ENCODE measurements around the gene PDCD1LG2.

PDCD1LG2 gene

DNA sequence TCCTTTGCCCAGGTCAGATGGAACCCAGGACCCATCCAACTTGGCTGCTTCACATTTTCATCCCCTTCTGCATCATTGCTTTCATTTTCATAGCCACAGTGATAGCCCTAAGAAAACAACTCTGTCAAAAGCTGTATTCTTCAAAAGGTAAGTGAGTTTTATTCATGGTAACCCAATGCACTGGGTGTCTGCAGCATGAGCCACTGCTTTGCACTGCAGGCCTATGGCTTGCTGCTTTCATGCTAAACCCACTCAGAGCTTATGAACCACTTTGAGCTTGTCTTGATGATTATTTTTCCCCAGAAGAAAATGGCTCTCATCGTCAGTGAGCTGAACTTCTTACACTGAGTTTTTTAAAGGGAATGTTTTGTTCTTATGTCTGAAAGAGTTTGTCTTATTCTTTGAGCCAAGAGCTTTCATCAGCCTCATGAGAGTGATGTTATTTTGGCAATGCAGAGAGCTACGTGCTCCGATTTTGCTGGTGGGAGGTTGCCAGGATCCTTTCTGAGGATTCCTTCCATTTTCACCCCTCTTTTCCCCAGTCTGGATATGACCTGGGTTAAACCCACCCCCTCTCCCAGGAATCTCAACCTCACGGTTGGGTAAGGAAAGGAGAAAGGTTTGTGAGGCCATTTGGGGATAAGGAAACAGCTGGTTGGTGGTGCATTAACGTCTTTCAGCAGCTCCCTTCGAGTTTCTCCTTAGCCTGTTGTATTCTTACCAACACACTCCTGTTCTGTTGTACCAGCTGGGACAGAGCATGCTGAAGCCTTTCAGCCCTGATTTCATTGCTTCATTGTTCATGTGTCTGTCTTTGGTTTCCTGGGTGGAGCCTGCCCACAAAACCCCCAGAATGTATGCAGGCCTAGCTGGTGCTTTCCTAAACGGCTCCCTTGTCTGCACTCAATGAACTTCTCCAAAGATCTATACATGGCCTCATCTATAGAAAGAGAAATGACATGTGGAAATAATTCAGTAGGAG, 47.6 kb downstream of the PDCD1LG2 start:
- TF ChIP-seq, protein P1, sequence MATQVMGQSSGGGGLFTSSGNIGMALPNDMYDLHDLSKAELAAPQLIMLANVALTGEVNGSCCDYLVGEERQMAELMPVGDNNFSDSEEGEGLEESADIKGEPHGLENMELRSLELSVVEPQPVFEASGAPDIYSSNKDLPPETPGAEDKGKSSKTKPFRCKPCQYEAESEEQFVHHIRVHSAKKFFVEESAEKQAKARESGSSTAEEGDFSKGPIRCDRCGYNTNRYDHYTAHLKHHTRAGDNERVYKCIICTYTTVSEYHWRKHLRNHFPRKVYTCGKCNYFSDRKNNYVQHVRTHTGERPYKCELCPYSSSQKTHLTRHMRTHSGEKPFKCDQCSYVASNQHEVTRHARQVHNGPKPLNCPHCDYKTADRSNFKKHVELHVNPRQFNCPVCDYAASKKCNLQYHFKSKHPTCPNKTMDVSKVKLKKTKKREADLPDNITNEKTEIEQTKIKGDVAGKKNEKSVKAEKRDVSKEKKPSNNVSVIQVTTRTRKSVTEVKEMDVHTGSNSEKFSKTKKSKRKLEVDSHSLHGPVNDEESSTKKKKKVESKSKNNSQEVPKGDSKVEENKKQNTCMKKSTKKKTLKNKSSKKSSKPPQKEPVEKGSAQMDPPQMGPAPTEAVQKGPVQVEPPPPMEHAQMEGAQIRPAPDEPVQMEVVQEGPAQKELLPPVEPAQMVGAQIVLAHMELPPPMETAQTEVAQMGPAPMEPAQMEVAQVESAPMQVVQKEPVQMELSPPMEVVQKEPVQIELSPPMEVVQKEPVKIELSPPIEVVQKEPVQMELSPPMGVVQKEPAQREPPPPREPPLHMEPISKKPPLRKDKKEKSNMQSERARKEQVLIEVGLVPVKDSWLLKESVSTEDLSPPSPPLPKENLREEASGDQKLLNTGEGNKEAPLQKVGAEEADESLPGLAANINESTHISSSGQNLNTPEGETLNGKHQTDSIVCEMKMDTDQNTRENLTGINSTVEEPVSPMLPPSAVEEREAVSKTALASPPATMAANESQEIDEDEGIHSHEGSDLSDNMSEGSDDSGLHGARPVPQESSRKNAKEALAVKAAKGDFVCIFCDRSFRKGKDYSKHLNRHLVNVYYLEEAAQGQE (IDR thresholded peaks at IDR 0.05; ENCODE audit: insufficient replicate concordance, low read depth): peak; percentile 17
- TF ChIP-seq, protein P2, sequence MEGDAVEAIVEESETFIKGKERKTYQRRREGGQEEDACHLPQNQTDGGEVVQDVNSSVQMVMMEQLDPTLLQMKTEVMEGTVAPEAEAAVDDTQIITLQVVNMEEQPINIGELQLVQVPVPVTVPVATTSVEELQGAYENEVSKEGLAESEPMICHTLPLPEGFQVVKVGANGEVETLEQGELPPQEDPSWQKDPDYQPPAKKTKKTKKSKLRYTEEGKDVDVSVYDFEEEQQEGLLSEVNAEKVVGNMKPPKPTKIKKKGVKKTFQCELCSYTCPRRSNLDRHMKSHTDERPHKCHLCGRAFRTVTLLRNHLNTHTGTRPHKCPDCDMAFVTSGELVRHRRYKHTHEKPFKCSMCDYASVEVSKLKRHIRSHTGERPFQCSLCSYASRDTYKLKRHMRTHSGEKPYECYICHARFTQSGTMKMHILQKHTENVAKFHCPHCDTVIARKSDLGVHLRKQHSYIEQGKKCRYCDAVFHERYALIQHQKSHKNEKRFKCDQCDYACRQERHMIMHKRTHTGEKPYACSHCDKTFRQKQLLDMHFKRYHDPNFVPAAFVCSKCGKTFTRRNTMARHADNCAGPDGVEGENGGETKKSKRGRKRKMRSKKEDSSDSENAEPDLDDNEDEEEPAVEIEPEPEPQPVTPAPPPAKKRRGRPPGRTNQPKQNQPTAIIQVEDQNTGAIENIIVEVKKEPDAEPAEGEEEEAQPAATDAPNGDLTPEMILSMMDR (IDR thresholded peaks at IDR 0.05; ENCODE audit: insufficient read depth, low read length): no peak
- TF ChIP-seq SPI1 (IDR thresholded peaks at IDR 0.05; ENCODE audit: borderline replicate concordance, low read depth) (no peak), POLR2AphosphoS5 (IDR thresholded peaks at IDR 0.05; ENCODE audit: low read depth) (peak; percentile 94), GABPA (IDR thresholded peaks at IDR 0.05; ENCODE audit: low read depth) (peak; percentile 42; the same call in 1 of the 2 replicates)
- H3K4me3 ChIP-seq (replicated peaks; ENCODE audit: insufficient read depth, low read length): no peak overlapping the region
- H3K27ac ChIP-seq (replicated peaks): peak overlapping the region; percentile 73
- DNase-seq (ENCODE audit: low read depth in 1 of 2, low spot score in 1 of 2): peak; percentile 79 to 97
- H3K27me3 ChIP-seq (ENCODE audit: insufficient read depth, poor library complexity, severe bottlenecking): no peaks in the 10 kb centered on the region

DNA sequence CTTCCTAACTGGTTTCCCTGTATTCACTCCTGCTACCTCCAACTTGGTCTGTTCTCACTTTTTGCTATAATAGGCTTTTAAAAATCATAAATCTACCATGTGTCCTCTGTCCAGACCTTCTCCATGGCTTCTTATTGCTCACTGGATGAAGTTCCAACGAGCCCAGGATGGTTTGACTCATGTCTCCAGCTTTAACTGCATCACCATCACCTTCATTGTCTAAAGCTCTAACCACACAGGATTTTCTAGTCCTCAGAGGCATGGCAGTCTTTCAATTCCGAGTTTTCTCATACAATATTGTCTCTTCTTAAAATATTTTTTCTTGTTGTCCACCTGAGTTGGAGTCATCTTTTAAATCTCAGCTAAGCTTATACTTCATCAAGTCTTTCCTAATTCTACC, 49.3 kb downstream of the PDCD1LG2 start:
- DNase-seq (ENCODE audit: low read depth in 1 of 2, low spot score in 1 of 2): no peak

DNA sequence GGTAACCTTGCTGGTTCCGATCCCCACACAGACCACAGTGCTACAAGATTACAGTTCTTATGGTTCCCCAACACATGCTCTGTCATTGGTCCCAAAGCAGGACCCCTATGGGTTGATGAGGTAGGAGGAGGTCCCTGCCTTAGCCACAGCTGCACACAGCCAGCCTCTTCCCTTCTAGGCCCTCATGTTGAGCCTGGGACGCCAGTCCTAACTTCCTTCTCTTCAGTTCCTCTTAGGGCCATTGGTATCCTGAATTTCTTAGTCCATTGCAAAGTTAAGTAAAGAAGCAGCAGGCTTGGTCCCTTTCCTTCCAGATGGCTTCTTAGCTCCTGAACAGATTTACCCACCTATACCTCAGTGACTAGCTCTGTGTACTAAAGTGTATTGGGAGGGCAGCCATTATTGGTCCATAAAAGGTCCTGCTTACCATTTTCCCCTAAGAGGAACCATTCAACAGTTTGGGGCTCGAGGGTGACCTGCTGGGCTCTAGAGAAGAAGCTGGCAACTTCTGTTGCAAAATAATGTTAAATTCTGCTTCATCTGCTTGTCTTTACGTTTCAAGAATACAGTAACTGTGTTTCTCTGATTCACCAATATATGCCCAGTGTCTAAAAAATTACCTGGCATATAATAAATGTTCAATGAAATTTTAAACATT, 50.2 kb downstream of the PDCD1LG2 start:
- TF ChIP-seq, protein P2 (IDR thresholded peaks at IDR 0.05; ENCODE audit: insufficient read depth, low read length): no peak
- TF ChIP-seq SPI1 (IDR thresholded peaks at IDR 0.05; ENCODE audit: borderline replicate concordance, low read depth): peak; percentile 76; the same call in 1 of the 2 replicates
- H3K27ac ChIP-seq (replicated peaks): peak overlapping the region; percentile 73
- H3K4me3 ChIP-seq (replicated peaks; ENCODE audit: insufficient read depth, low read length): no peak overlapping the region
- peak; percentile 31 to 70 for DNase-seq (ENCODE audit: low read depth in 1 of 2, low spot score in 1 of 2)
- H3K27me3 ChIP-seq (ENCODE audit: insufficient read depth, poor library complexity, severe bottlenecking): no peaks in the 10 kb centered on the region

More for the DNA sequence above, 49.3 kb downstream of the PDCD1LG2 start:
- H3K27me3 ChIP-seq (ENCODE audit: insufficient read depth, poor library complexity, severe bottlenecking): no peaks in the 10 kb centered on the region
- H3K4me3 ChIP-seq (replicated peaks; ENCODE audit: insufficient read depth, low read length): no peak overlapping the region
- peak overlapping the region; percentile 73 for H3K27ac ChIP-seq (replicated peaks)
- TF ChIP-seq POLR2AphosphoS5 (IDR thresholded peaks at IDR 0.05; ENCODE audit: low read depth) (no peak), SPI1 (IDR thresholded peaks at IDR 0.05; ENCODE audit: borderline replicate concordance, low read depth) (no peak)
- TF ChIP-seq, protein P1 (IDR thresholded peaks at IDR 0.05; ENCODE audit: insufficient replicate concordance, low read depth): no peak

Measured in HL-60 (cell line).